ENCODE results near the gene DPP3. TPM values are rescaled to one million over a fixed set of nuclear protein-coding genes. Genes with fewer than 3 reads are reported as not detected.

DPP3 gene
- total and polyA plus RNA-seq, 2 donors (not counting 1 experiment from before 2014, with no cell fraction given): 21.5 to 40.6 TPM

GRCh38 chr11:66547662-66548009 is 67.4 kb downstream of the DPP3 start:
- ATAC-seq (ENCODE audit: low read depth): no peak
- Histone ChIP-seq H3K4me2 (replicated peaks; ENCODE audit: low read depth, low read length, poor library complexity, severe bottlenecking) (no peak overlapping the region), H3K36me3 (replicated peaks in 1 of 2; ENCODE audit: control extremely low read depth in 1 of 2, control insufficient read depth in 1 of 2, extremely low read depth in 1 of 2, insufficient read depth in 2 of 2, low read length in 1 of 2) (peaks cover 0 to 3% of the 10 kb centered on the region in 2 experiments), H4K20me1 (ENCODE audit: control insufficient read depth, insufficient read depth, low read length, poor library complexity, severe bottlenecking) (no peaks in the 10 kb centered on the region), H2AFZ (ENCODE audit: insufficient read depth, low read depth, low read length, poor library complexity, severe bottlenecking) (no peak overlapping the region), H3K9me3 (ENCODE audit: control extremely low read depth in 1 of 3, control insufficient read depth in 2 of 3, insufficient read depth in 1 of 3, low read length in 2 of 3) (no peaks in the 10 kb centered on the region), H3K27me3 (replicated peaks in 1 of 4; ENCODE audit: control extremely low read depth in 1 of 4, control insufficient read depth in 3 of 4, insufficient read depth in 4 of 4, low read length in 3 of 4) (no peaks in the 10 kb centered on the region), H3K4me1 (ENCODE audit: control insufficient read depth in 2 of 2, insufficient read depth in 2 of 2, low read length in 2 of 2) (peaks cover 26 to 34% of the 10 kb centered on the region in 2 donors), H3K27ac (ENCODE audit: low read length in 2 of 2) (no peak overlapping the region), H3K79me2 (ENCODE audit: control insufficient read depth, insufficient read depth, low read length) (peaks cover 10% of the 10 kb centered on the region), H3K4me3 (ENCODE audit: control extremely low read depth in 1 of 5, extremely low read depth in 1 of 5, insufficient read depth in 1 of 5, low read depth in 2 of 5, low read length in 4 of 5) (no peak overlapping the region), H3K9ac (ENCODE audit: low read length) (no peak overlapping the region)
- H3K9me3 Mint-ChIP-seq (ENCODE audit: insufficient read depth): no peaks in the 10 kb centered on the region
- POLR2A ChIA-PET: interaction anchor here (0.5 kb wide), 1 partner anchor 64 kb away, joined by 4 read pairs; no protein-coding TSS in a partner anchor
- H3K4me1 Mint-ChIP-seq: peaks cover 30% of the 10 kb centered on the region
- TF ChIP-seq CTCF (IDR thresholded peaks at IDR 0.05) (no peak), EZH2 (IDR thresholded peaks at IDR 0.05; ENCODE audit: borderline replicate concordance, insufficient read depth, low read depth, low read length, poor library complexity, severe bottlenecking) (no peak)
- H3K27me3 Mint-ChIP-seq: no peaks in the 10 kb centered on the region
- H3K4me3 Mint-ChIP-seq: peak overlapping the region; percentile 26
- WGBS (ENCODE audit: insufficient coverage): 100% methylated on average over 1 of the region's 5 CpGs
- CTCF ChIA-PET: interaction anchor here (6.4 kb wide), 1 partner anchor 131 kb away, joined by 58 read pairs; the partner anchor contains the start of gene RBM4B
- H3K27ac Mint-ChIP-seq: peak overlapping the region; percentile 20
- intact Hi-C loops (cut with micrococcal nuclease): loop anchor here (2.0 kb wide), 3 partner anchors 67 to 295 kb away; partner anchors contain the start of genes DPP3, RBM14 and RCE1
- DNase-seq: no peak

GRCh38 chr11:66548041-66548440 is 67.8 kb downstream of the DPP3 start:
- Histone ChIP-seq H4K20me1 (ENCODE audit: control insufficient read depth, insufficient read depth, low read length, poor library complexity, severe bottlenecking) (no peaks in the 10 kb centered on the region), H3K4me2 (replicated peaks; ENCODE audit: low read depth, low read length, poor library complexity, severe bottlenecking) (no peak overlapping the region), H3K4me1 (ENCODE audit: control insufficient read depth in 2 of 2, insufficient read depth in 2 of 2, low read length in 2 of 2) (peaks cover 26 to 34% of the 10 kb centered on the region in 2 donors), H3K9ac (ENCODE audit: low read length) (no peak overlapping the region), H3K27ac (ENCODE audit: low read length in 2 of 2) (no peak overlapping the region), H3K4me3 (ENCODE audit: control extremely low read depth in 1 of 5, extremely low read depth in 1 of 5, insufficient read depth in 1 of 5, low read depth in 2 of 5, low read length in 4 of 5) (no peak overlapping the region), H3K36me3 (replicated peaks in 1 of 2; ENCODE audit: control extremely low read depth in 1 of 2, control insufficient read depth in 1 of 2, extremely low read depth in 1 of 2, insufficient read depth in 2 of 2, low read length in 1 of 2) (no peaks in the 10 kb centered on the region), H3K27me3 (replicated peaks in 1 of 4; ENCODE audit: control extremely low read depth in 1 of 4, control insufficient read depth in 3 of 4, insufficient read depth in 4 of 4, low read length in 3 of 4) (no peaks in the 10 kb centered on the region), H3K9me3 (ENCODE audit: control extremely low read depth in 1 of 3, control insufficient read depth in 2 of 3, insufficient read depth in 1 of 3, low read length in 2 of 3) (no peaks in the 10 kb centered on the region), H3K79me2 (ENCODE audit: control insufficient read depth, insufficient read depth, low read length) (peaks cover 10% of the 10 kb centered on the region), H2AFZ (ENCODE audit: insufficient read depth, low read depth, low read length, poor library complexity, severe bottlenecking) (no peak overlapping the region)
- Mint-ChIP-seq H3K4me1 (peaks cover 27% of the 10 kb centered on the region), H3K9me3 (ENCODE audit: insufficient read depth) (no peaks in the 10 kb centered on the region), H3K27ac (peak overlapping the region; percentile 32), H3K27me3 (no peaks in the 10 kb centered on the region), H3K4me3 (peak overlapping the region; percentile 49)
- ChIA-PET CTCF (interaction anchor here (6.4 kb wide), 1 partner anchor 131 kb away, joined by 58 read pairs; the partner anchor contains the start of gene RBM4B), POLR2A (no interaction called here)
- intact Hi-C loops (cut with micrococcal nuclease): no loop called here
- no peak for TF ChIP-seq EZH2 (IDR thresholded peaks at IDR 0.05; ENCODE audit: borderline replicate concordance, insufficient read depth, low read depth, low read length, poor library complexity, severe bottlenecking)
- no peak for TF ChIP-seq CTCF (IDR thresholded peaks at IDR 0.05)
- WGBS (ENCODE audit: insufficient coverage): 82% methylated on average over 11 of the region's 11 CpGs
- no peak for DNase-seq
- no peak for ATAC-seq (ENCODE audit: low read depth)

Data from B cell (primary cell).